Mesenchymal stem cell (in vitro differentiated cells and primary cell): ENCODE data around the gene LHB.

Source experiments
- DNase-seq: peaks from one replicate; pipeline ENCODE4 v3.0.0-alpha.2; 2013
- H2AFZ ChIP-seq: one replicate; pipeline ENCODE4 v1.6.1; 2013; ENCODE audit warnings: low read depth, mild to moderate bottlenecking, control low read depth, inconsistent platforms, low read length, moderate library complexity
- H2AK5ac ChIP-seq: 2 replicates; pipeline ENCODE4 v1.6.1; 2013; ENCODE audit warnings: low read length, moderate library complexity, mild to moderate bottlenecking, inconsistent platforms; ENCODE audit not compliant: severe bottlenecking
- H2BK120ac ChIP-seq: one replicate; pipeline ENCODE4 v1.6.1; 2013; ENCODE audit warnings: low read depth, mild to moderate bottlenecking, inconsistent platforms, low read length, moderate library complexity
- H2BK12ac ChIP-seq, 2 experiments: one replicate each; pipeline ENCODE4 v1.6.1; 2013; ENCODE audit warnings: inconsistent platforms in 2 of 2, low read length in 2 of 2, mild to moderate bottlenecking in 2 of 2, moderate library complexity in 2 of 2, control low read depth in 1 of 2
- H2BK15ac ChIP-seq: one replicate; pipeline ENCODE4 v1.6.1; 2013; ENCODE audit warnings: mild to moderate bottlenecking, low read depth, inconsistent platforms; ENCODE audit not compliant: poor library complexity, severe bottlenecking
- H2BK5ac ChIP-seq: 2 replicates; pipeline ENCODE4 v1.6.1; 2013; ENCODE audit warnings: low read depth, mild to moderate bottlenecking, low read length, control low read depth, inconsistent platforms; ENCODE audit not compliant: poor library complexity, severe bottlenecking
- H3K14ac ChIP-seq, 2 experiments: one replicate each; pipeline ENCODE4 v1.6.1; 2013; ENCODE audit warnings: inconsistent platforms in 2 of 2, low read length in 2 of 2, control low read depth in 1 of 2, mild to moderate bottlenecking in 1 of 2, moderate library complexity in 1 of 2
- H3K18ac ChIP-seq, 2 experiments: one replicate each; pipeline ENCODE4 v1.6.1; 2013; ENCODE audit warnings: inconsistent platforms in 2 of 2, low read length in 2 of 2, control low read depth in 1 of 2, low read depth in 1 of 2, mild to moderate bottlenecking in 1 of 2
- H3K23ac ChIP-seq, 2 experiments: one replicate each; pipeline ENCODE4 v1.6.1; 2013; ENCODE audit warnings: inconsistent platforms in 2 of 2, low read length in 2 of 2, mild to moderate bottlenecking in 2 of 2, moderate library complexity in 2 of 2, control low read depth in 1 of 2
- H3K27ac ChIP-seq: 2 replicates; pipeline ENCODE4 v1.5.1; 2013; ENCODE audit warnings: mild to moderate bottlenecking, moderate library complexity, low read length, control low read depth, inconsistent platforms; ENCODE audit not compliant: poor library complexity, severe bottlenecking
- H3K27me3 ChIP-seq, 2 experiments: 2 replicates each; pipeline versions ENCODE4 v1.6.1 to v1.7.0; 2013; ENCODE audit warnings: low read length in 2 of 2, mild to moderate bottlenecking in 2 of 2, moderate library complexity in 2 of 2, control low read depth in 1 of 2, inconsistent platforms in 1 of 2; ENCODE audit not compliant: control insufficient read depth in 1 of 2, insufficient read depth in 1 of 2
- H3K36me3 ChIP-seq, 2 experiments: 2 replicates each; pipeline versions ENCODE4 v1.6.1 to v1.7.0; 2013; ENCODE audit warnings: low read length in 2 of 2, control low read depth in 1 of 2, inconsistent platforms in 1 of 2, low read depth in 1 of 2, mild to moderate bottlenecking in 1 of 2; ENCODE audit not compliant: insufficient read depth in 2 of 2, control insufficient read depth in 1 of 2
- H3K4ac ChIP-seq, 2 experiments: one replicate each; pipeline ENCODE4 v1.6.1; 2013; ENCODE audit warnings: inconsistent platforms in 2 of 2, low read length in 2 of 2, mild to moderate bottlenecking in 2 of 2, moderate library complexity in 2 of 2, control low read depth in 1 of 2, low read depth in 1 of 2
- H3K4me1 ChIP-seq: 2 replicates; pipeline ENCODE4 v1.6.1; 2013; ENCODE audit warnings: low read depth, low read length, control low read depth; ENCODE audit not compliant: control insufficient read depth, insufficient read depth
- H3K4me2 ChIP-seq: 2 replicates; pipeline ENCODE4 v1.6.1; 2013; ENCODE audit warnings: low read length, mild to moderate bottlenecking, inconsistent platforms; ENCODE audit not compliant: poor library complexity, severe bottlenecking
- H3K4me3 ChIP-seq, 2 experiments: 2 replicates each; pipeline versions ENCODE4 v1.5.1 to v1.7.0; 2013; ENCODE audit warnings: low read length in 2 of 2, mild to moderate bottlenecking in 2 of 2, control low read depth in 1 of 2, low read depth in 1 of 2; ENCODE audit not compliant: insufficient read depth in 1 of 2
- H3K79me1 ChIP-seq: replicated peaks from 2 replicates; pipeline ENCODE4 v1.6.1; 2013; ENCODE audit warnings: mild to moderate bottlenecking, control low read depth, low read length, inconsistent platforms; ENCODE audit not compliant: poor library complexity, severe bottlenecking
- H3K9ac ChIP-seq: 2 replicates; pipeline ENCODE4 v1.7.0; 2013; ENCODE audit warnings: mild to moderate bottlenecking, low read length, moderate library complexity
- H3K9me3 ChIP-seq: 2 replicates; pipeline ENCODE4 v1.7.0; 2013; ENCODE audit warnings: mild to moderate bottlenecking, low read length; ENCODE audit not compliant: control insufficient read depth
- H4K8ac ChIP-seq: one replicate; pipeline ENCODE4 v1.6.1; 2013; ENCODE audit warnings: inconsistent platforms, mild to moderate bottlenecking, low read length, moderate library complexity
- H4K91ac ChIP-seq: one replicate; pipeline ENCODE4 v1.6.1; 2013; ENCODE audit warnings: mild to moderate bottlenecking, low read length, inconsistent platforms
- WGBS: methylation state at CpG from one replicate; pipeline ENCODE4 v1.1.7; 2013; ENCODE audit warnings: mixed read lengths; 5-methylcytosine and 5-hydroxymethylcytosine counted together

The LHB gene

DNA sequence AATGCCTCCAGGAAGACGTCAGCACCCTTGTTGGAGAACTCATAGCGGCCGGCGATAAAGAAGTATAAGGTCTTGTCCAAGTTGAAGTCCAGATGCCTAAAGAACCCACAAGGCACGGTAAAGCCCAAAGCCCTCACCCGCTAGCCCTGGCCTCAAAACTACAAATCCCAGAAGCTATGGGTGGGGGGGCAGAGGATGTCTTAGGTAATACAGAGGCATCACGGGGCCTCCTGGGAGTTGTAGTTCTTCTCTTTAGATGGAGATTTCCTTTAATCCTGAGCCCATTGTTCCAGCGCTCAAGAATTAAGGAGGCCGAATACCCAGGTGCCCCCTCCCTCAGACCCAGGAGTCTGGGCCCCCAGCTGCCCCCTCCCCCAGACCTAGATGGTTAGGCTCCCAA, 34.6 kb downstream of the LHB start:
- Histone ChIP-seq H3K18ac (no peak overlapping the region), H3K4me1 (peaks cover 11% of the 10 kb centered on the region), H3K4ac (no peak overlapping the region), H3K14ac (no peak overlapping the region), H3K9me3 (no peaks in the 10 kb centered on the region), H3K79me1 (peaks cover 22% of the 10 kb centered on the region), H2BK5ac (no peak overlapping the region), H4K8ac (no peak overlapping the region), H2AK5ac (no peak overlapping the region), H4K91ac (no peak overlapping the region), H2AFZ (no peak overlapping the region), H3K27me3 (no peaks in the 10 kb centered on the region), H3K27ac (no peak overlapping the region), H3K23ac (no peak overlapping the region), H2BK15ac (no peak overlapping the region), H3K36me3 (peaks cover 58 to 77% of the 10 kb centered on the region in 2 experiments), H2BK12ac (no peak overlapping the region), H3K4me2 (no peak overlapping the region), H3K4me3 (no peak overlapping the region), H3K9ac (no peak overlapping the region), H2BK120ac (no peak overlapping the region)
- DNase-seq, result no peak
- WGBS, result 87% methylated on average over 8 of the region's 9 CpGs

DNA sequence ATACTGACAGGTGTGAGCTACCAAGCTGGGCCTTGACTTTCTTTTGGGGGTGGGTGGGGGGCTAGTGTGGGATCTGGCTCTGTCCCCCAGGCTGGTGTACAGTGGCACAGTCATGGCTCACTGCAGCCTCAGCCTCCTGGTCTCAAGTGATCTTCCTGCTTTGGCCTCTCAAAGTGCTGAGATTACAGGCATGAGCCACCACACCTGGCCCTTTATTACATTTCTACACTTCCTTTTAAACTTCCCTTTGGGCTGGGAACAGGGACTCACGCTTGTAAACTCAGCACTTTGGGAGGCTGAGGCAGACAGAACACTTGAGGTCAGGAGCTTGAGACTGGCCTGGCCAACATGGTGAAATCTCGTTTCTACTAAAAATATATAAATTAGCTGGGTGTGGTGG, 39.8 kb downstream of the LHB start:
- H3K4me2 ChIP-seq, result no peak overlapping the region
- no peak overlapping the region for H2BK5ac ChIP-seq
- no peak overlapping the region for H3K4ac ChIP-seq
- no peak overlapping the region for H2AK5ac ChIP-seq
- H3K23ac ChIP-seq, result no peak overlapping the region
- 93% methylated on average over 2 of the region's 2 CpGs for WGBS
- H3K79me1 ChIP-seq, result peaks cover 2% of the 10 kb centered on the region
- no peak overlapping the region for H4K91ac ChIP-seq
- H3K9ac ChIP-seq, result no peak overlapping the region
- no peak overlapping the region for H3K18ac ChIP-seq
- H3K4me3 ChIP-seq, result no peak overlapping the region
- no peak overlapping the region for H3K14ac ChIP-seq
- H3K36me3 ChIP-seq, result peaks cover 47 to 65% of the 10 kb centered on the region in 2 experiments
- H4K8ac ChIP-seq, result no peak overlapping the region
- H3K4me1 ChIP-seq, result peaks cover 11% of the 10 kb centered on the region
- DNase-seq, result no peak
- H2AFZ ChIP-seq, result no peak overlapping the region
- H2BK120ac ChIP-seq, result no peak overlapping the region
- no peak overlapping the region for H3K27ac ChIP-seq
- no peaks in the 10 kb centered on the region for H3K27me3 ChIP-seq
- no peak overlapping the region for H2BK15ac ChIP-seq
- H3K9me3 ChIP-seq, result no peaks in the 10 kb centered on the region
- no peak overlapping the region for H2BK12ac ChIP-seq

DNA sequence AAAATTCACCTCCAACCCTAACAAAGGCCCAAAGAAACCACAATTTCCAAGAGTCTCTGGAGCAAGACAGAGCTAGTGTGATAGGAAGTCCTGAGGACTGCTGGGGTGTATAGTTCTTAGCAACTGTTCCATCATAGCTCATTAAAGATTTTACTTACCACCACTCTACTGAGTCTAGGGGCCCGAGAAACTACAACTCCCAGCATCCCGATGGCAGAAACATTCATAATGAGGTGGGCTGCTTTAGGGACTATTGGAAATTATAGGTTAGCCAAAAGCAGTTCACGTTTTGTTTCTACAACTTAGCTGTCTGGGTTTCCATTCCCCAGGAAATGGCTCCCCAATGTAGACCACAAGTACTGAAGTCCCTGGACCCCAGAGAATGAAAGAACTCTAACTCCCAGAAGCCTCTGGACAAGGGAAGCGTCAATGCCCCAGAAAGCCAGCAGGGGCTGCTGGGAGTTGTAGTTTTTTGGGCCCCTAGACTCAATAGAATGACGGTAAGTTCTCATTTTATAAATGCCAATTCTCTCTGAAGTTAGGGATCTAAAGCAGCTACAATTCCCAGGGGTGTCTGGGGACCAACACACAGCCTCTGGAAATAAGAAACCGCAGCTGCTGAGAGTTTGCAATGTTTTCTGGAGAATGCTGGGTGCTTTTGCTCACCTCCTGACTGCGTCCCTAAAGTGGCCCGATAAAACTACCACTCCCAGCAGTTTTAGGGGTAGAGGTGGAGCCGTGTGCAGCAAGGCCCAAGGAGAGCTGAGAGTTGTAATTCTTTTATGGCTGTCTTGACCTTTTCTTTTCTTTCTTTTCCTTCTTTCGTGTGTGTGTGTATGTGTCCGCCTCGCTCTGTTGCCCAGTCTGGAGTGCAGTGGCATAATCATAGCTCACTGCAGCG, 40.7 kb downstream of the LHB start:
- 90% methylated on average over 11 of the region's 13 CpGs for WGBS
- DNase-seq, result peak; percentile 50
- H3K27ac ChIP-seq, result no peak overlapping the region

DNA sequence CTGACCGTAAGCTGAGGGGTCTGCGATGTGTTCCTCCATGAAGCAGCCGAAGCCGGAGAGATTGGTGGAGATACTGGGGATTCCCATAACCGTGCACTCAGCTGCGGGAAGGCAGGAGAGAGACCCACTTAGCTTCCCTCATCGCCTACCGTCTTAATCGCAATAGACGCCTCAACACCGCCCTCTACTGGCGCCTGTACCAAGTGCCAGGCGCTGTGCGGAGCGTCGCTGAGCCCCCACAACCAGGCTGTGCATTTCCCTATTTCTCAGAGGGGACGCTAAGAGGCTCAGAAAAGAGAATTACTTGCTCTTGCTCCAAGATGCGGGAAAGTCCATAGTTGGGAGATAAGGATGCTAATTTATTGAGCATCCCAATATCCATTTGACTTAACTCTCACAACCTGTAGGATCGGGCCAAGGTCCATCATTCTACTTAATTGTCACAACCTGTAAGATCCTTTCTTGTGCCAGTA, 45.9 kb downstream of the LHB start:
- no peak overlapping the region for H3K18ac ChIP-seq
- H3K4ac ChIP-seq, result no peak overlapping the region
- H3K9ac ChIP-seq, result no peak overlapping the region
- H3K4me2 ChIP-seq, result no peak overlapping the region
- H2AK5ac ChIP-seq, result no peak overlapping the region
- H3K27ac ChIP-seq, result no peak overlapping the region
- H3K79me1 ChIP-seq, result peaks cover 4% of the 10 kb centered on the region
- no peak overlapping the region for H2AFZ ChIP-seq
- no peak overlapping the region for H2BK5ac ChIP-seq
- peaks cover 12% of the 10 kb centered on the region for H3K4me1 ChIP-seq
- H2BK15ac ChIP-seq, result no peak overlapping the region
- H2BK12ac ChIP-seq, result no peak overlapping the region
- no peak overlapping the region for H3K4me3 ChIP-seq
- WGBS, result 23% methylated on average over 18 of the region's 19 CpGs
- no peak overlapping the region for H3K14ac ChIP-seq
- peaks cover 66 to 69% of the 10 kb centered on the region in 2 experiments for H3K36me3 ChIP-seq
- H3K9me3 ChIP-seq, result no peaks in the 10 kb centered on the region
- H4K8ac ChIP-seq, result no peak overlapping the region
- DNase-seq, result peak; percentile 89
- H2BK120ac ChIP-seq, result no peak overlapping the region
- H3K27me3 ChIP-seq, result no peaks in the 10 kb centered on the region
- H3K23ac ChIP-seq, result no peak overlapping the region
- H4K91ac ChIP-seq, result no peak overlapping the region

More for the DNA sequence above, 40.7 kb downstream of the LHB start:
- H3K18ac ChIP-seq, result no peak overlapping the region
- H2BK5ac ChIP-seq, result no peak overlapping the region
- H2BK120ac ChIP-seq, result no peak overlapping the region
- no peak overlapping the region for H2BK15ac ChIP-seq
- no peak overlapping the region for H4K91ac ChIP-seq
- H3K27me3 ChIP-seq, result no peaks in the 10 kb centered on the region
- no peak overlapping the region for H2AFZ ChIP-seq
- no peaks in the 10 kb centered on the region for H3K9me3 ChIP-seq
- H3K4me2 ChIP-seq, result no peak overlapping the region
- no peak overlapping the region for H3K4me3 ChIP-seq
- H2AK5ac ChIP-seq, result no peak overlapping the region
- H2BK12ac ChIP-seq, result no peak overlapping the region
- H3K4ac ChIP-seq, result no peak overlapping the region
- H4K8ac ChIP-seq, result no peak overlapping the region
- peaks cover 42 to 63% of the 10 kb centered on the region in 2 experiments for H3K36me3 ChIP-seq
- no peak overlapping the region for H3K23ac ChIP-seq
- no peak overlapping the region for H3K9ac ChIP-seq
- H3K79me1 ChIP-seq, result no peaks in the 10 kb centered on the region
- H3K4me1 ChIP-seq, result peaks cover 11% of the 10 kb centered on the region
- H3K14ac ChIP-seq, result no peak overlapping the region
